PC-9 (cell line): ENCODE data around the gene KCNK17. TPM values are rescaled to one million over a fixed set of nuclear protein-coding genes. Genes with fewer than 3 reads are reported as not detected.

Source experiments
- BruUV-seq: library from RNA; stranded (reverse); fragments of 400-500 nt; replicated peaks from 2 replicates; lab custom pipeline; 2021; lab: Mats Ljungman, UMichigan
- CTCF ChIA-PET: fragments of 300-600 bp; sonication (Branson Sonifier 250); formaldehyde crosslinking; loops from one replicate; lab custom pipeline; 2022; ENCODE audit warnings: antibody characterized with exemption; lab: Charles Lee
- POLR2A ChIA-PET: fragments of 300-600 bp; sonication (Branson Sonifier 250); formaldehyde crosslinking; loops from one replicate; lab custom pipeline; 2022; ENCODE audit warnings: antibody characterized with exemption; ENCODE audit not compliant: unreplicated experiment; lab: Charles Lee
- DNase-seq, 2 experiments: peaks; one replicate each; pipeline versions ENCODE4 v3.0.0 to v3.0.0-alpha.2; 2015 to 2022; ENCODE audit warnings: mixed read lengths in 1 of 2
- H2AFZ ChIP-seq: fragments of 200-600 bp; sonication (generic); 2 replicates; pipeline ENCODE4 v1.8.1; 2017; ENCODE audit warnings: antibody characterized with exemption
- H3F3A ChIP-seq: fragments of 200-600 bp; sonication (generic); 2 replicates; pipeline ENCODE4 v1.8.1; 2017; ENCODE audit warnings: antibody characterized with exemption, mild to moderate bottlenecking, low read depth; ENCODE audit not compliant: insufficient read depth
- H3K27ac ChIP-seq: fragments of 200-600 bp; sonication (generic); 2 replicates; pipeline ENCODE4 v1.6.1; 2016; ENCODE audit warnings: mixed run types
- H3K27me3 ChIP-seq: fragments of 200-600 bp; sonication (generic); 2 replicates; pipeline ENCODE4 v1.6.1; 2016; ENCODE audit warnings: low read depth, mixed run types; ENCODE audit not compliant: insufficient read depth
- H3K36me3 ChIP-seq: fragments of 200-600 bp; sonication (generic); 2 replicates; pipeline ENCODE4 v1.6.1; 2016; ENCODE audit warnings: low read depth, mixed run types
- H3K4me1 ChIP-seq: fragments of 200-600 bp; sonication (generic); replicated peaks from 2 replicates; pipeline ENCODE4 v1.6.1; 2016; ENCODE audit warnings: mixed run types; ENCODE audit not compliant: insufficient read depth
- H3K4me2 ChIP-seq: fragments of 200-600 bp; sonication (generic); 2 replicates; pipeline ENCODE4 v1.6.1; 2017; ENCODE audit warnings: mixed run types
- H3K4me3 ChIP-seq: fragments of 200-600 bp; sonication (generic); 2 replicates; pipeline ENCODE4 v1.6.1; 2016; ENCODE audit warnings: mixed run types
- H3K79me2 ChIP-seq: fragments of 200-600 bp; sonication (generic); 2 replicates; pipeline ENCODE4 v1.6.1; 2017; ENCODE audit warnings: low read depth, mixed run types
- H3K9me2 ChIP-seq: fragments of 200-600 bp; sonication (generic); 2 replicates; pipeline ENCODE4 v1.8.1; 2017; ENCODE audit warnings: mild to moderate bottlenecking; ENCODE audit not compliant: insufficient read depth
- H3K9me3 ChIP-seq: fragments of 200-600 bp; sonication (generic); 2 replicates; pipeline ENCODE4 v1.8.1; 2016; ENCODE audit warnings: low read depth; ENCODE audit not compliant: insufficient read depth
- H4K20me1 ChIP-seq: fragments of 200-600 bp; sonication (generic); 2 replicates; pipeline ENCODE4 v1.8.1; 2017; ENCODE audit not compliant: insufficient read depth
- CTCF ChIP-seq: fragments of 200-600 bp; sonication (generic); conservative IDR thresholded peaks from 2 replicates; pipeline ENCODE4 v1.6.1; 2017; ENCODE audit warnings: mixed run types, antibody characterized with exemption, mild to moderate bottlenecking, moderate library complexity
- EZH2 ChIP-seq: fragments of 200-600 bp; sonication (generic); IDR thresholded peaks from 2 replicates; pipeline ENCODE4 v1.8.0; 2017; ENCODE audit warnings: antibody characterized with exemption, low read depth
- intact Hi-C: fragments of 100-400 bp; cut with micrococcal nuclease; formaldehyde crosslinking; loops from one replicate; pipeline ENCODE4 v1.10.0; 2022; ENCODE audit not compliant: unreplicated experiment
- total RNA-seq: library from RNA; stranded (reverse); gene quantifications from 2 replicates; pipeline ENCODE4 v1.2.3, GENCODE V29; 2021

Gene KCNK17
- total RNA-seq, 1 experiment from 2014 or later: not detected

DNA sequence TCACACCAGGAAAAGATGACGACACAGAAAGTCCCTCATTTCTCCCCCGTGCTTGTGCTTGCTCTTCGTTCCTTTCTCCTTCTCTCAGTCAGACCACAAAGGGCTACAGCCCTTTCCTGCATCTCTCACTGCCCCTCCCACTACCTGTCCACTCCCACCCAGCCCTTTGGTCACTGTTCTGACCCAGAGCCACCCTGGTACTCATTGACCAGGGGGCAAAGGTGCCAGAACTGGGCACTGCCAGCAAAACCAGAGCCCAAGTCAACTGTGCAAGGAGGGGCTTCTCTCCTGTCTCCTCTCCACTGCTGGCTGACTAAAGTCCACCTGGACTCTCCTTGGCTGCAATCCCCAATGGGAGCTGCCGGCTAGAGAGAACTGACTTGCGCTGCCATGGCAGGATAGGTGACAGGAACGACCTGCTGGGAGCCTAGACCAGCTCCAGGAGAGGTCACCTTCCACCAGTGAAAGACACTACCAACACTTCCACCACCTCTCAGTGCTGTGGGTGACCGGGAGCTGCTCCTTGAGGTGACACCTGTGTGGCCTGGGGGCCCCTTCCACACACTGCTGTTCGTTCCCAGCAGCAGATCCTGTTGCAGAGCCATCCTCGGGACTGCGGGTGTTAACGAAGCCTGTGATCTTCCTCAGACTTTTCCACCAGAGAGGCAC, 32.8 kb downstream of the KCNK17 start:
- TF ChIP-seq CTCF (no peak), EZH2 (no peak)
- no peaks in the 10 kb centered on the region for H4K20me1 ChIP-seq
- intact Hi-C loops: loop anchor here (5.0 kb wide), 1 partner anchor 54 kb away; the partner anchor contains the start of gene KCNK5
- no peak for DNase-seq
- no peaks in the 10 kb centered on the region for H3K27me3 ChIP-seq
- no peaks in the 10 kb centered on the region for H3K9me3 ChIP-seq
- no peak overlapping the region for H3K4me3 ChIP-seq
- no peaks in the 10 kb centered on the region for H3K9me2 ChIP-seq
- H3K36me3 ChIP-seq: no peaks in the 10 kb centered on the region
- ChIA-PET CTCF (no interaction called here), POLR2A (no interaction called here)
- no peaks in the 10 kb centered on the region for H3K79me2 ChIP-seq
- H3F3A ChIP-seq: peaks cover 10% of the 10 kb centered on the region
- peak overlapping the region; percentile 70 for H3K4me2 ChIP-seq
- H2AFZ ChIP-seq: no peak overlapping the region
- H3K27ac ChIP-seq: peak overlapping the region; percentile 94
- no TSS peak for BruUV-seq
- peaks cover 43% of the 10 kb centered on the region for H3K4me1 ChIP-seq

DNA sequence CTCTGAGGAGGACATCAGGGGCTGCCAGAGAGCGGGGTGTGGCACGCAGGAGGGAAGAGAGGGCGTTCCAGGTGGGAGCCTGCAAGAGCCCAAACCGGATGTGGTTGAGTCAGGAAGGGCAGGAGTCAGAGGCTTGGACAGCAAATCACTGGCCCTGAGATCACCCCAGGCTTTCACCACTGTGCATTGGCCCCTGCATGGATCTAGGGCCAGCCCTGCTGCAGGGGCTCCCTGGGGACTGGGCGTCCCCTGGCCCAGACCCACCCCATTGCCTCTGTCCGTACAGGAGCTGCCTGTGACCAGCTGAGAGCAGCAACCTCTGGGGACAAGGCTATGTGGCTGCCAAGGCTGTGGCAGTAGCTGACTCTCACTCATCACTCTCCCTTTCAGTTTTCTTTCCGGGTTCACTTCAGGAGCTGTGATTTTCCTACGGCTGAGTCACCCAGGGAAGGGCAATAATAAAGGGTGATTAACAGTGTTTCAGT, 33.9 kb downstream of the KCNK17 start:
- peak overlapping the region; percentile 9; the same call in 1 of the 2 replicates for H3K4me3 ChIP-seq
- H3K36me3 ChIP-seq: no peaks in the 10 kb centered on the region
- H3K27ac ChIP-seq: peak overlapping the region; percentile 94
- intact Hi-C loops: loop anchor here (1.0 to 5.0 kb wide), 2 partner anchors 53 to 77 kb away; partner anchors contain the start of gene KCNK5
- H3F3A ChIP-seq: peaks cover 10% of the 10 kb centered on the region
- peak overlapping the region; percentile 70 for H3K4me2 ChIP-seq
- ChIA-PET CTCF (interaction anchor here (0.6 to 1.4 kb wide), 6 partner anchors 12 to 1459 kb away, joined by 3 to 11 read pairs (median 6); no protein-coding TSS in a partner anchor), POLR2A (interaction anchor here (0.5 to 0.9 kb wide), 5 partner anchors 49 to 1649 kb away, joined by 3 to 6 read pairs (median 5); no protein-coding TSS in a partner anchor)
- peak; percentile 82 to 95 for DNase-seq
- H3K27me3 ChIP-seq: no peaks in the 10 kb centered on the region
- H3K9me2 ChIP-seq: no peaks in the 10 kb centered on the region
- H2AFZ ChIP-seq: no peak overlapping the region
- TF ChIP-seq CTCF (no peak), EZH2 (no peak)
- no peaks in the 10 kb centered on the region for H3K9me3 ChIP-seq
- H3K4me1 ChIP-seq: peaks cover 43% of the 10 kb centered on the region
- H4K20me1 ChIP-seq: no peaks in the 10 kb centered on the region
- no TSS peak for BruUV-seq
- no peaks in the 10 kb centered on the region for H3K79me2 ChIP-seq

- H3K4me3 ChIP-seq: peak overlapping the region; percentile 9; the same call in 1 of the 2 replicates
- TF ChIP-seq EZH2 (no peak), CTCF (no peak)
- no peaks in the 10 kb centered on the region for H3K36me3 ChIP-seq
- no peaks in the 10 kb centered on the region for H4K20me1 ChIP-seq
- H3K4me1 ChIP-seq: peaks cover 43% of the 10 kb centered on the region
- POLR2A ChIA-PET: interaction anchor here (0.9 kb wide), 1 partner anchor 83 kb away, joined by 4 read pairs; no protein-coding TSS in a partner anchor
- BruUV-seq: TSS peak; percentile 98
- H3K27ac ChIP-seq: peak overlapping the region; percentile 94
- intact Hi-C loops: no loop called here
- no peaks in the 10 kb centered on the region for H3K27me3 ChIP-seq
- H3K9me3 ChIP-seq: no peaks in the 10 kb centered on the region
- peak overlapping the region; percentile 70 for H3K4me2 ChIP-seq
- no peaks in the 10 kb centered on the region for H3K9me2 ChIP-seq
- no peak overlapping the region for H2AFZ ChIP-seq
- H3K79me2 ChIP-seq: no peaks in the 10 kb centered on the region
- DNase-seq: peak in 1 of 2 experiments; percentile 48
- H3F3A ChIP-seq: peaks cover 10% of the 10 kb centered on the region
- CTCF ChIA-PET: interaction anchor here (1.4 kb wide), 1 partner anchor 24 kb away, joined by 7 read pairs; no protein-coding TSS in a partner anchor
Observed at GRCh38 chr6:39279539-39279938, 34.7 kb downstream of the KCNK17 start.
